ENCODE measurements around the gene MYBPC2. TPM values are rescaled to one million over a fixed set of nuclear protein-coding genes. Genes with fewer than 3 reads are reported as not detected.

MYBPC2 gene
- total RNA-seq, 2 experiments from 2014 or later: 0.08 TPM; not detected in 1

DNA sequence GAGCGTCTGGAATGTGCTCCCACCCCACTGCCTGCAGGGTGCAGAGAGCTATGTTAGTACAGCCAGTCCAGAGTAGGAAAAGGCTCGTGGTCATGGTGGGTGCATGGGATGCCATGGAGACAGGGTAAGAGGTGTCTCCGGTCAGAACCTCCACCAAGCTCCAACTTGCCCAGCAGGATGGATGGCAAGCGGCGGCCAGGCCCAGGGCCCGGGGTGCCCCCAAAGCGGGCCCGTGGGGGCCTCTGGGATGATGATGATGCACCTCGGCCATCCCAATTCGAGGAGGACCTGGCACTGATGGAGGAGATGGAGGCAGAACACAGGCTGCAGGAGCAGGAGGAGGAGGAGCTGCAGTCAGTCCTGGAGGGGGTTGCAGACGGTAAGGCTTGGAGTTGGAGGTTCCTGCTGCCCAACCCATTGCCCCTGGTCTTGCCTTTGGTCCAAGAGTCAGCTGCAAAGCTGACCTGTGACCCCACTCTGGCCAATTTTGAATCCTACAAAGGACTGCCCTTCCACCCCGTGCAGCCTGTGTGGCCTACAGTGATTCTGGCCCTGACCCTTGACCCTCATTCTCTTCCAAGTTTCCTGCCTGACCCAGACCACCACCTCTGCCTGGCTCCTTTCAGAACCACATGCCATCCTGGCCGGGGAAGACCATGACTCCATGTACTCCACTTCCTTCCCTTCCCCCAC, 33.9 kb upstream of the MYBPC2 start:
- Mint-ChIP-seq H3K9me3 (no peaks in the 10 kb centered on the region), H3K27me3 (no peaks in the 10 kb centered on the region), H3K4me1 (ENCODE audit: low read depth) (no peaks in the 10 kb centered on the region), H3K36me3 (ENCODE audit: low read depth) (peaks cover 23% of the 10 kb centered on the region), H3K27ac (no peak overlapping the region), H3K4me3 (no peak overlapping the region)
- H3K27me3 ChIP-seq (ENCODE audit: control insufficient read depth in 1 of 2, insufficient read depth in 2 of 2, low read length in 2 of 2): no peaks in the 10 kb centered on the region
- H3K4me1 ChIP-seq (ENCODE audit: insufficient read depth, low read length): no peaks in the 10 kb centered on the region
- no peaks in the 10 kb centered on the region for H3K9me3 ChIP-seq (ENCODE audit: control insufficient read depth in 1 of 2, insufficient read depth in 1 of 2, low read length in 2 of 2)
- no peak for ATAC-seq (ENCODE audit: poor library complexity)
- intact Hi-C loops (cut with DNase I, micrococcal nuclease): no loop called here
- ChIA-PET POLR2A (no interaction called here), CTCF (no interaction called here)
- H3K4me3 ChIP-seq (ENCODE audit: low read length): no peak overlapping the region
- no peak for DNase-seq
- no peak for TF ChIP-seq CTCF (IDR thresholded peaks at IDR 0.05)
- H3K27ac ChIP-seq (ENCODE audit: low read depth in 1 of 2, low read length in 2 of 2): no peak overlapping the region
- peaks cover 16% of the 10 kb centered on the region for H3K36me3 ChIP-seq (ENCODE audit: insufficient read depth, low read length)

GRCh38 chr19:50399368-50399745, 33.3 kb upstream of the MYBPC2 start:
- intact Hi-C loops (cut with DNase I, micrococcal nuclease): no loop called here
- H3K9me3 ChIP-seq (ENCODE audit: control insufficient read depth in 1 of 2, insufficient read depth in 1 of 2, low read length in 2 of 2): no peaks in the 10 kb centered on the region
- Mint-ChIP-seq H3K4me3 (no peak overlapping the region), H3K36me3 (ENCODE audit: low read depth) (peaks cover 23% of the 10 kb centered on the region), H3K27me3 (no peaks in the 10 kb centered on the region), H3K9me3 (no peaks in the 10 kb centered on the region), H3K4me1 (ENCODE audit: low read depth) (no peaks in the 10 kb centered on the region), H3K27ac (no peak overlapping the region)
- POLR2A ChIA-PET: no interaction called here
- DNase-seq: no peak
- no peaks in the 10 kb centered on the region for H3K4me1 ChIP-seq (ENCODE audit: insufficient read depth, low read length)
- no peaks in the 10 kb centered on the region for H3K27me3 ChIP-seq (ENCODE audit: control insufficient read depth in 1 of 2, insufficient read depth in 2 of 2, low read length in 2 of 2)
- H3K36me3 ChIP-seq (ENCODE audit: insufficient read depth, low read length): peaks cover 16% of the 10 kb centered on the region
- no peak for TF ChIP-seq CTCF (IDR thresholded peaks at IDR 0.05)
- no peak overlapping the region for H3K4me3 ChIP-seq (ENCODE audit: low read length)
- no peak for ATAC-seq (ENCODE audit: poor library complexity)
- CTCF ChIA-PET: no interaction called here
- H3K27ac ChIP-seq (ENCODE audit: low read depth in 1 of 2, low read length in 2 of 2): no peak overlapping the region

DNA sequence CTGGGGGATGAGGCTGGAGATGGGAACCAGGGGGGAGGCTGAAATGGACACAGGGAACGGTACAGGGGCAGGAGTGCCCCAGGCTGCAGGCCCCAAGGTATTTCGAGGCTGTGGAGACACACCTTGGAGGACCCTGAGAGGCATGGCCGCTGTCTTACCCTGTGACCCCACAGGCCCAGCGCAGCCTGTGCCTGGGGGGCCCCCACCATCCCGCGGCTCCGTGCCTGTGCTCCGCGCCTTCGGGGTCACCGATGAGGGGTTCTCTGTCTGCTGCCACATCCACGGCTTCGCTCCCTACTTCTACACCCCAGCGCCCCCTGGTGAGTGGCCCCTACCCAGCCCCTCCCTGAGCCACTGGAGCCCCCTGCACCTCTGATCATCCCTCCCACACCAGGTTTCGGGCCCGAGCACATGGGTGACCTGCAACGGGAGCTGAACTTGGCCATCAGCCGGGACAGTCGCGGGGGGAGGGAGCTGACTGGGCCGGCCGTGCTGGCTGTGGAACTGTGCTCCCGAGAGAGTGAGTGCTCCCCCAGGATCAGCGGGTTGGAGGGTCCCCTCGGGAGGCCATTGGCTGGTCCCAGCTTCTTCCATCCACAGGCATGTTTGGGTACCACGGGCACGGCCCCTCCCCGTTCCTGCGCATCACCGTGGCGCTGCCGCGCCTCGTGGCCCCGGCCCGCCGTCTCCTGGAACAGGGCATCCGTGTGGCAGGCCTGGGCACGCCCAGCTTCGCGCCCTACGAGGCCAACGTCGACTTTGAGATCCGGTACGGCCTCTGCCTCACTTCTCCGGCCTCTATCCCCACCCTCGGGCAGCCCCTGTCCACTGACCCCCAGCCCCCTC, 30.9 kb upstream of the MYBPC2 start:
- Histone ChIP-seq H3K9me3 (ENCODE audit: control insufficient read depth in 1 of 2, insufficient read depth in 1 of 2, low read length in 2 of 2) (no peaks in the 10 kb centered on the region), H3K27ac (ENCODE audit: low read depth in 1 of 2, low read length in 2 of 2) (no peak overlapping the region), H3K4me1 (ENCODE audit: insufficient read depth, low read length) (no peaks in the 10 kb centered on the region), H3K36me3 (ENCODE audit: insufficient read depth, low read length) (peaks cover 22% of the 10 kb centered on the region), H3K27me3 (ENCODE audit: control insufficient read depth in 1 of 2, insufficient read depth in 2 of 2, low read length in 2 of 2) (no peaks in the 10 kb centered on the region), H3K4me3 (ENCODE audit: low read length) (no peak overlapping the region)
- ATAC-seq (ENCODE audit: poor library complexity) (no peak), DNase-seq (peak in 1 of 14 experiments; percentile 22)
- ChIA-PET POLR2A (no interaction called here), CTCF (interaction anchor here (1.1 kb wide), 1 partner anchor 33 kb away, joined by 3 read pairs; no protein-coding TSS in a partner anchor)
- no peak for TF ChIP-seq CTCF (IDR thresholded peaks at IDR 0.05)
- Mint-ChIP-seq H3K27ac (no peak overlapping the region), H3K4me1 (ENCODE audit: low read depth) (no peaks in the 10 kb centered on the region), H3K4me3 (no peak overlapping the region), H3K9me3 (no peaks in the 10 kb centered on the region), H3K36me3 (ENCODE audit: low read depth) (peaks cover 37% of the 10 kb centered on the region), H3K27me3 (no peaks in the 10 kb centered on the region)
- intact Hi-C loops (cut with DNase I, micrococcal nuclease): no loop called here
